Activated T-cell treated with anti-CD3 and anti-CD28 coated beads for 4 hours (primary cell): ENCODE results near the gene SMAP1.

Source experiments
- DNase-seq: peaks from one replicate; pipeline ENCODE4 v3.0.0-alpha.2; 2020

The SMAP1 gene

GRCh38 chr6:70903665-70904452 lies 236.2 kb downstream of the SMAP1 start:
- no peak for DNase-seq

GRCh38 chr6:70905742-70906141 lies 238.1 kb downstream of the SMAP1 start:
- DNase-seq, result no peak
